Adrenal gland (tissue), 12 donors: Measurements from ENCODE around the gene SLC25A11. TPM values are rescaled to one million over a fixed set of nuclear protein-coding genes. Genes with fewer than 3 reads are reported as not detected.

Experiments used
- DNase-seq, 7 donors: peaks; one replicate each; pipeline ENCODE4 v3.0.0-alpha.2; 2019 to 2020
- H3K27ac ChIP-seq, 5 donors: fragments of 200-600 bp; sonication (generic) in 4 of 5; 1 replicate in 3 of 5; 2 replicates in 2 of 5; pipeline versions ENCODE4 v1.5.1 to v1.8.0; 2016 to 2020; ENCODE audit warnings: mild to moderate bottlenecking in 1 of 5
- H3K27me3 ChIP-seq: fragments of 200-600 bp; 2 replicates; pipeline ENCODE4 v1.8.0; 2021
- H3K36me3 ChIP-seq, 2 donors: fragments of 200-600 bp; replicated peaks in 1 of 2; 1 replicate in 1 of 2; 2 replicates in 1 of 2; pipeline versions ENCODE4 v1.5.1 to v1.8.0; 2018 to 2022
- H3K4me1 ChIP-seq, 2 donors: fragments of 200-600 bp; replicated peaks in 1 of 2; 1 replicate in 1 of 2; 2 replicates in 1 of 2; pipeline versions ENCODE4 v1.5.1 to v1.8.0; 2018 to 2021
- H3K4me3 ChIP-seq, 4 donors: fragments of 200-600 bp; sonication (generic) in 3 of 4; one replicate each; pipeline ENCODE4 v1.5.1; 2016 to 2018
- H3K9me3 ChIP-seq, 3 donors: fragments of 200-600 bp; sonication (generic) in 1 of 3; replicated peaks in 1 of 3; 1 replicate in 2 of 3; 2 replicates in 1 of 3; pipeline versions ENCODE4 v1.5.1 to v1.8.0; 2016 to 2021
- POLR2A ChIP-seq, 2 donors: fragments of 450-650 bp; IDR thresholded peaks; one replicate each; pipeline ENCODE4 v1.6.1; 2017; ENCODE audit warnings: antibody characterized with exemption in 2 of 2, mild to moderate bottlenecking in 2 of 2, moderate library complexity in 1 of 2
- WGBS, 4 donors: extraction: QIAGEN DNeasy Blood & Tissue Kit in 2 of 4; methylation state at CpG; one replicate each; pipeline versions ENCODE4 v1.1.5 to v1.1.7; 2013 to 2017; 5-methylcytosine and 5-hydroxymethylcytosine counted together
- intact Hi-C, 2 donors: fragments of 100-400 bp; cut with DNase I; formaldehyde crosslinking; loops; one replicate each; pipeline versions ENCODE4 v1.14.1 to v1.15.0; 2022 to 2023
- microRNA-seq, 3 donors: library from miRNA; unstranded; fragments of <30 nt; microRNA quantifications; one replicate each; pipeline ENCODE4, GENCODE V29; 2017 to 2020
- polyA plus RNA-seq, 3 donors: library from polyadenylated mRNA; stranded (reverse); fragments of 200-250 nt in 2 of 3; fragments of 350-450 nt in 1 of 3; fragmentation: Illumina TruSeq in 1 of 3; extraction: RNeasy Lipid Tissue Mini Kit (QIAGEN cat#74804) in 1 of 3; gene quantifications; one replicate each; pipeline ENCODE4 v1.2.3, GENCODE V29; 2013 to 2014
- small RNA-seq, 2 donors: library from RNA; depleted of rRNA; stranded (forward); fragments of <200 nt; gene quantifications; one replicate each; pipeline ENCODE3, GENCODE V24; 2016
- total RNA-seq, 9 donors: library from RNA; depleted of rRNA in 4 of 9; stranded (reverse); fragments of >200 nt in 4 of 9; fragments of 120-200 nt in 1 of 9; fragmentation: NEBNext Ultra II Directional in 1 of 9; extraction: Animal tissue kit (Norgen Biotek cat#: 25700) in 1 of 9; gene quantifications; one replicate each; pipeline versions ENCODE4 v1.1.0 to v1.2.4, GENCODE V29; 2013 to 2023
- TF ChIP-seq, protein P1 (sequence below), 6 experiments: fragments of 450-650 bp in 4 of 6; fragments of 200-600 bp in 2 of 6; sonication (generic) in 1 of 6; IDR thresholded peaks; 1 replicate in 5 of 6; 2 replicates in 1 of 6; pipeline versions ENCODE4 v1.5.1 to v1.8.0; 2016 to 2021; ENCODE audit warnings: antibody characterized with exemption in 6 of 6, mild to moderate bottlenecking in 2 of 6, moderate library complexity in 1 of 6
- donor health status: healthy with polysubstance abuse.
- donor health status: Bipolar disorder and iron deficiency.
- donor health status: DM: yes; HTN: yes; CAD: no.
- donor health status: DM: no; HTN: no; CAD: no.
- donor health status: DM: no; HTN: no; CAD: no.
- donor health status: DM: yes; HTN: yes; CAD: no.

The SLC25A11 gene
- total and polyA plus RNA-seq, 12 donors, result 37.8 to 77.7 (median 66.7) TPM

DNA sequence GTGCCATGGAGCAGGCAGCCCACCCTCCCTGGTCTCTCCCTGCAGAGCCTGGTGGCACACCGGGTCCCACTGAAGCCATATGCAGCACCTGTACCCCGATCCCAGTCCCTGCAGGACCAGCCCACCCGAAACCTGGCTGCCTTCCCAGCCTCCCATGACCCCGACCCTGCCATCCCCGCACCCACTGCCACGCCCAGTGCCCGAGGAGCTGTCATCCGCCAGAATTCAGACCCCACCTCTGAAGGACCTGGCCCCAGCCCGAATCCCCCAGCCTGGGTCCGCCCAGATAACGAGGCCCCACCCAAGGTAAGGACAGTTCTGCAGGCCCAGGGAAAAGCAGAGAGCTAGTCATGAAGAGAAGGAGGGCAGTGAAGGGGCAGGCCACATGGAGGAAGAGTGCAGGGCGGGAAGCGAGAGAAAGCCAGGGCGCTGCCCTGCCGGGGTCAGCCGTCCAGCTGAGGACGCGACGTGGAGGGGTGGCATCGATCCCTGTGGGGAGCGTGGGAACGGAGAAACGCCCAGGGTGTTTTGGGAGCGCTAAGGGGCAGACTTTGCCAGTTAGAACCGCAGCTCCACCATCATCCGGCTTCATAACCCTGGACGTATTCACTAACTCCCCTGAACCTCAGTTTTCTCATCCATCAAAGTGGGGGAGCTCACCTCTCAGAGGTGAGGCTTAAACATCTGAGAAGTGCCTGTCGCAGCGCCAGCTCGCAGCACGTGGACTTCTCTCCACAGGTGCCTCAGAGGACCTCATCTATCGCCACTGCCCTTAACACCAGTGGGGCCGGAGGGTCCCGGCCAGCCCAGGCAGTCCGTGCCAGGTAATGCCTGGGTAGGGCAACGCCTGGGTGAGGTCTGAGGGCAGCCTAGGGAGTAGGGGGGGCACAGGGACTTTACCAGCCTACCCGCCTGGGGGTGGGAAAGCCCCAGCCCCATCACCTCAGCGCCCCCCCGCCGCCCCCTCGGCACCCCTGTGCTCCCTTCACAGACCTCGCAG lies 48.1 kb downstream of the SLC25A11 start:
- intact Hi-C loops, result loop anchor here (2.0 to 5.0 kb wide), 2 partner anchors 103 to 174 kb away; partner anchors contain the start of gene GLTPD2 (in 1 of the 2)
- Histone ChIP-seq H3K4me1 (no peaks in the 10 kb centered on the region), H3K27ac (no peak overlapping the region), H3K4me3 (no peak overlapping the region), H3K9me3 (no peaks in the 10 kb centered on the region), H3K36me3 (peaks cover 0 to 92% of the 10 kb centered on the region in 2 donors), H3K27me3 (no peaks in the 10 kb centered on the region)
- WGBS, 4 donors, result 89 to 94% (median 91%) methylated on average over 31 to 42 of the region's 42 CpGs
- no peak for DNase-seq
- TF ChIP-seq POLR2A (IDR thresholded peaks at IDR 0.05), result no peak
- TF ChIP-seq, protein P1, sequence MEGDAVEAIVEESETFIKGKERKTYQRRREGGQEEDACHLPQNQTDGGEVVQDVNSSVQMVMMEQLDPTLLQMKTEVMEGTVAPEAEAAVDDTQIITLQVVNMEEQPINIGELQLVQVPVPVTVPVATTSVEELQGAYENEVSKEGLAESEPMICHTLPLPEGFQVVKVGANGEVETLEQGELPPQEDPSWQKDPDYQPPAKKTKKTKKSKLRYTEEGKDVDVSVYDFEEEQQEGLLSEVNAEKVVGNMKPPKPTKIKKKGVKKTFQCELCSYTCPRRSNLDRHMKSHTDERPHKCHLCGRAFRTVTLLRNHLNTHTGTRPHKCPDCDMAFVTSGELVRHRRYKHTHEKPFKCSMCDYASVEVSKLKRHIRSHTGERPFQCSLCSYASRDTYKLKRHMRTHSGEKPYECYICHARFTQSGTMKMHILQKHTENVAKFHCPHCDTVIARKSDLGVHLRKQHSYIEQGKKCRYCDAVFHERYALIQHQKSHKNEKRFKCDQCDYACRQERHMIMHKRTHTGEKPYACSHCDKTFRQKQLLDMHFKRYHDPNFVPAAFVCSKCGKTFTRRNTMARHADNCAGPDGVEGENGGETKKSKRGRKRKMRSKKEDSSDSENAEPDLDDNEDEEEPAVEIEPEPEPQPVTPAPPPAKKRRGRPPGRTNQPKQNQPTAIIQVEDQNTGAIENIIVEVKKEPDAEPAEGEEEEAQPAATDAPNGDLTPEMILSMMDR (IDR thresholded peaks at IDR 0.05), result no peak

DNA sequence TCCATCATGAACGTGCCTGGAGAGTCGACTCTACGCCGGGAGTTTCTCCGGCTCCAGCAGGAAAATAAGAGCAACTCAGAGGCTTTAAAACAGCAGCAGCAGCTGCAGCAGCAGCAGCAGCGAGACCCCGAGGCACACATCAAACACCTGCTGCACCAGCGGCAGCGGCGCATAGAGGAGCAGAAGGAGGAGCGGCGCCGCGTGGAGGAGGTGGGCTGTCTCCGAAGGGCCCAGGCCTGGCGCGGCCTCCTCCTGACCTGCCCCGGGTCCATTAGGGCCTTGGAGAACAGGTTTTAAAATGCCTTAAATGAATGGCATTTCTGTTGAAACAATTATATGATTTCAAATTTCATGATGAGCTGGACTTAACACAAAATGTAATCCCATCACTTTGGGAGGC lies 52.3 kb downstream of the SLC25A11 start:
- H3K36me3 ChIP-seq, result peaks cover 0 to 77% of the 10 kb centered on the region in 2 donors
- 92 to 96% (median 92%) methylated on average over 6 to 18 of the region's 18 CpGs for WGBS, 4 donors

More for the DNA sequence above, 52.3 kb downstream of the SLC25A11 start:
- Histone ChIP-seq H3K9me3 (no peaks in the 10 kb centered on the region), H3K27ac (no peak overlapping the region), H3K4me3 (no peak overlapping the region), H3K27me3 (no peaks in the 10 kb centered on the region), H3K4me1 (no peaks in the 10 kb centered on the region)
- DNase-seq, result no peak
- TF ChIP-seq, protein P1 (IDR thresholded peaks at IDR 0.05), result no peak
- TF ChIP-seq POLR2A (IDR thresholded peaks at IDR 0.05), result no peak
- intact Hi-C loops, result loop anchor here in 1 of 2 donors (5.0 kb wide), 1 partner anchor 170 kb away; no protein-coding TSS in a partner anchor

Small RNA genes within 50 kb of the gene (microRNA-seq; reads per million reads assigned to microRNA genes)
- gene MIR6864, result 0 reads per million in 3 donors
- 0.76 to 0.89 (median 0.85) reads per million in 3 donors for gene MIR6865

Small RNA genes within 50 kb of the gene (small RNA-seq; reads per million reads assigned to genes)
- 0 to 0.12 reads per million in 2 donors for gene MIR6864
- gene MIR6865, result 0 reads per million in 2 donors

Other genes with a start within 250 kb of the SLC25A11 start
- 10 to 100 TPM in 8 of 9 donors, 1 to 10 TPM in 1; 8.4 to 63.7 (median 30.0) TPM for gene PELP1, start 235.9 kb downstream of the SLC25A11 start, total RNA-seq
- gene PELP1, start 235.9 kb downstream of the SLC25A11 start, polyA plus RNA-seq, result 10 to 100 TPM; 15.0 to 87.8 (median 60.9) TPM
- 10 to 100 TPM; 14.6 to 99.1 (median 55.0) TPM for gene ARRB2, start 229.4 kb downstream of the SLC25A11 start, total RNA-seq
- 100 to 1,000 TPM in 1 of 3 donors, 10 to 100 TPM in 2; 35.9 to 130 (median 68.9) TPM for gene ARRB2, start 229.4 kb downstream of the SLC25A11 start, polyA plus RNA-seq
- 10 to 100 TPM; 27.4 to 63.9 (median 45.0) TPM for gene MED11, start 208.6 kb downstream of the SLC25A11 start, total RNA-seq
- 10 to 100 TPM; 53.7 to 80.5 (median 70.1) TPM for gene MED11, start 208.6 kb downstream of the SLC25A11 start, polyA plus RNA-seq
- 1 to 10 TPM in 6 of 9 donors, under 1 TPM in 3; 0.18 to 3.2 (median 1.5) TPM for gene ZMYND15, start 200.2 kb downstream of the SLC25A11 start, total RNA-seq
- gene ZMYND15, start 200.2 kb downstream of the SLC25A11 start, polyA plus RNA-seq, result 1 to 10 TPM in 2 of 3 donors, under 1 TPM in 1; 0.93 to 8.4 (median 3.3) TPM
- gene CXCL16, start 200.1 kb downstream of the SLC25A11 start, total RNA-seq, result 10 to 100 TPM in 8 of 9 donors, 1 to 10 TPM in 1; 2.4 to 50.1 (median 38.2) TPM
- gene CXCL16, start 200.1 kb downstream of the SLC25A11 start, polyA plus RNA-seq, result 10 to 100 TPM; 19.3 to 45.9 (median 28.8) TPM
- under 1 TPM in 2 of 9 donors, not detected in 7; 0.32 to 0.55 TPM for gene TM4SF5, start 168.2 kb downstream of the SLC25A11 start, total RNA-seq
- gene TM4SF5, start 168.2 kb downstream of the SLC25A11 start, polyA plus RNA-seq, result under 1 TPM in 1 of 3 donors, not detected in 2; 0.17 TPM
- gene VMO1, start 153.7 kb downstream of the SLC25A11 start, total RNA-seq, result 1 to 10 TPM in 8 of 9 donors, under 1 TPM in 1; 0.50 to 6.9 (median 4.2) TPM
- gene VMO1, start 153.7 kb downstream of the SLC25A11 start, polyA plus RNA-seq, result 1 to 10 TPM in 2 of 3 donors, not detected in 1; 5.1 to 9.6 TPM
- not detected for gene GLTPD2, start 151.1 kb downstream of the SLC25A11 start, total RNA-seq
- not detected for gene GLTPD2, start 151.1 kb downstream of the SLC25A11 start, polyA plus RNA-seq
- gene PSMB6, start 143.9 kb downstream of the SLC25A11 start, total RNA-seq, result 100 to 1,000 TPM; 112 to 281 (median 150) TPM
- 100 to 1,000 TPM in 2 of 3 donors, 10 to 100 TPM in 1; 70.5 to 227 (median 138) TPM for gene PSMB6, start 143.9 kb downstream of the SLC25A11 start, polyA plus RNA-seq
- gene PLD2, start 132.9 kb downstream of the SLC25A11 start, total RNA-seq, result 10 to 100 TPM in 7 of 9 donors, 1 to 10 TPM in 2; 5.9 to 27.1 (median 16.4) TPM
- gene PLD2, start 132.9 kb downstream of the SLC25A11 start, polyA plus RNA-seq, result 10 to 100 TPM in 2 of 3 donors, 1 to 10 TPM in 1; 4.1 to 34.8 (median 19.5) TPM
- 100 to 1,000 TPM in 1 of 9 donors, 10 to 100 TPM in 8; 21.5 to 130 (median 51.7) TPM for gene MINK1, start 106.7 kb downstream of the SLC25A11 start, total RNA-seq
- gene MINK1, start 106.7 kb downstream of the SLC25A11 start, polyA plus RNA-seq, result 100 to 1,000 TPM in 1 of 3 donors, 10 to 100 TPM in 2; 35.1 to 135 (median 41.0) TPM
- 1 to 10 TPM in 5 of 9 donors, under 1 TPM in 4; 0.71 to 4.2 (median 1.3) TPM for gene C17orf107, start 40.5 kb downstream of the SLC25A11 start, total RNA-seq
- gene C17orf107, start 40.5 kb downstream of the SLC25A11 start, polyA plus RNA-seq, result 1 to 10 TPM in 1 of 3 donors, under 1 TPM in 2; 0.42 to 1.1 (median 0.47) TPM
- 1 to 10 TPM in 2 of 9 donors, under 1 TPM in 5, not detected in 2; 0.30 to 7.2 (median 0.55) TPM for gene CHRNE, start 36.9 kb downstream of the SLC25A11 start, total RNA-seq
- under 1 TPM; 0.33 to 0.91 (median 0.56) TPM for gene CHRNE, start 36.9 kb downstream of the SLC25A11 start, polyA plus RNA-seq
- gene GP1BA, start 7.8 kb downstream of the SLC25A11 start, total RNA-seq, result under 1 TPM in 2 of 9 donors, not detected in 7; 0.08 to 0.17 TPM
- gene GP1BA, start 7.8 kb downstream of the SLC25A11 start, polyA plus RNA-seq, result not detected
- gene RNF167, start 222 bp upstream of the SLC25A11 start, total RNA-seq, result 100 to 1,000 TPM in 4 of 9 donors, 10 to 100 TPM in 5; 46.7 to 130 (median 88.8) TPM
- gene RNF167, start 222 bp upstream of the SLC25A11 start, polyA plus RNA-seq, result 100 to 1,000 TPM; 134 to 252 (median 240) TPM
- 1,000 to 10,000 TPM in 1 of 9 donors, 100 to 1,000 TPM in 8; 311 to 1,056 (median 451) TPM for gene PFN1, start 8.5 kb upstream of the SLC25A11 start, total RNA-seq
- gene PFN1, start 8.5 kb upstream of the SLC25A11 start, polyA plus RNA-seq, result 100 to 1,000 TPM; 310 to 593 (median 390) TPM
- gene ENO3, start 11.1 kb upstream of the SLC25A11 start, total RNA-seq, result 10 to 100 TPM in 3 of 9 donors, 1 to 10 TPM in 6; 1.6 to 76.6 (median 4.7) TPM
- 10 to 100 TPM in 2 of 3 donors, 1 to 10 TPM in 1; 2.5 to 64.8 (median 22.0) TPM for gene ENO3, start 11.1 kb upstream of the SLC25A11 start, polyA plus RNA-seq
- gene SPAG7, start 27.8 kb upstream of the SLC25A11 start, total RNA-seq, result 100 to 1,000 TPM in 1 of 9 donors, 10 to 100 TPM in 8; 44.3 to 120 (median 73.1) TPM
- gene SPAG7, start 27.8 kb upstream of the SLC25A11 start, polyA plus RNA-seq, result 100 to 1,000 TPM in 1 of 3 donors, 10 to 100 TPM in 2; 67.1 to 114 (median 82.9) TPM
- gene CAMTA2, start 47.6 kb upstream of the SLC25A11 start, total RNA-seq, result 10 to 100 TPM in 8 of 9 donors, 1 to 10 TPM in 1; 6.9 to 70.6 (median 22.7) TPM
- 100 to 1,000 TPM in 1 of 3 donors, 10 to 100 TPM in 2; 26.4 to 190 (median 93.4) TPM for gene CAMTA2, start 47.6 kb upstream of the SLC25A11 start, polyA plus RNA-seq
- 1 to 10 TPM in 3 of 9 donors, under 1 TPM in 4, not detected in 2; 0.44 to 2.5 (median 0.98) TPM for gene INCA1, start 57.5 kb upstream of the SLC25A11 start, total RNA-seq
- gene INCA1, start 57.5 kb upstream of the SLC25A11 start, polyA plus RNA-seq, result 1 to 10 TPM; 1.2 to 6.2 (median 3.0) TPM
- gene KIF1C, start 57.9 kb upstream of the SLC25A11 start, total RNA-seq, result 10 to 100 TPM; 20.9 to 91.0 (median 61.9) TPM
- 10 to 100 TPM; 16.2 to 40.3 (median 36.9) TPM for gene KIF1C, start 57.9 kb upstream of the SLC25A11 start, polyA plus RNA-seq
- under 1 TPM in 1 of 9 donors, not detected in 8; 0.40 TPM for gene SLC52A1, start 95.4 kb upstream of the SLC25A11 start, total RNA-seq
- under 1 TPM in 1 of 3 donors, not detected in 2; 0.24 TPM for gene SLC52A1, start 95.4 kb upstream of the SLC25A11 start, polyA plus RNA-seq
- gene ZFP3, start 138.4 kb upstream of the SLC25A11 start, total RNA-seq, result 1 to 10 TPM; 2.9 to 6.9 (median 4.4) TPM
- 1 to 10 TPM; 1.6 to 8.4 (median 1.8) TPM for gene ZFP3, start 138.4 kb upstream of the SLC25A11 start, polyA plus RNA-seq
- 10 to 100 TPM in 1 of 9 donors, 1 to 10 TPM in 8; 3.6 to 10.3 (median 6.6) TPM for gene ZNF232, start 171.8 kb upstream of the SLC25A11 start, total RNA-seq
- gene ZNF232, start 171.8 kb upstream of the SLC25A11 start, polyA plus RNA-seq, result 10 to 100 TPM in 1 of 3 donors, 1 to 10 TPM in 2; 4.9 to 14.6 (median 7.1) TPM
- under 1 TPM in 6 of 9 donors, not detected in 3; 0.04 to 0.40 (median 0.15) TPM for gene USP6, start 176.0 kb upstream of the SLC25A11 start, total RNA-seq
- gene USP6, start 176.0 kb upstream of the SLC25A11 start, polyA plus RNA-seq, result under 1 TPM; 0.07 to 0.08 (median 0.07) TPM